Occipital lobe (tissue), 2 donors: ENCODE results near the gene RPA3. TPM values are rescaled to one million over a fixed set of nuclear protein-coding genes. Genes with fewer than 3 reads are reported as not detected.

Experiments
- DNase-seq: peaks from one replicate; lab custom pipeline; 2025; lab: John Stamatoyannopoulos, UW
- total RNA-seq: library from RNA; depleted of rRNA; stranded (reverse); fragments of >200 nt; gene quantifications from one replicate; pipeline ENCODE4 v1.2.3, GENCODE V29; 2014

Gene RPA3
- total RNA-seq, 1 donor from 2014 or later, result 12.9 TPM

DNA sequence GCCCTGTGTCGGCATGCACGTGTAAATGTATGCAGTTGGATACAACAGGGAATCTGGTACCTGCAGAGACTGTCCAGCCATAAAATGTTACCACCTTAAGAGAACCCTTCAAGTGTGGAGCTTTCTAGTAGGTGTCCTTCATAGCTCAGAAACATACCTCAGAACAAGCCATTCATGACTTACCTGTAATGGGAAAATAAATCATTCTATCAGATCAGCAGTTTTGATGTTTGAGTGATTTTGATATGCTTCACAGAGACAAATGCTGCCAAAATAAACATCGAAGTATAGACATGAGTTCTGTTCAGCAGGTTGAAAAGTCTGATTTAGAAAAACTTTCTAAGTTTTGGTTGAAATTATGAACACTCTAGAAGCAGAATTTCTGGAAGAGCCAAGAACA, 111.4 kb downstream of the RPA3 start:
- no peak for DNase-seq

- DNase-seq, result no peak
These were observed 122.2 kb downstream of the RPA3 start for GRCh38 chr7:7596176-7596575.

DNA sequence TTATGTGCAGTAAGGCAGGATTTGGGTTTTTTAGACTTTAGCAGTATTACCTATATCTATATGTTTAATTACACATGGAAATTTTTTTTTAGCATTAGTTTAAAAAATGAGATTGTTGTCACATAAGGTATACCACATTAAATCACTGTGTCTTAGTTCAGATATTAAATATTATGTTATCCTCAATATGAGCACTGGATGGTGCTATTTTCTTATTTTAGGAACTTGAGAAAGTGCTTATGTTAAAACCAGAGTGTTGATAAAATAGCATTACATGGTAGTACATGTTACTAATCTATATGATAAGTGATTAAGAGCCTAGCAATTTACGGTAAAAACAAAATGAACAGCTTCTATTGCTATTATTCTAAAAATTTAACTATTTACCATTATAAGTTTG, 123.0 kb downstream of the RPA3 start:
- DNase-seq, result no peak

Other genes starting within 250 kb of the RPA3 start
- gene COL28A1, start 182.7 kb downstream of the RPA3 start, total RNA-seq, result 0.62 TPM
- gene MIOS, start 151.7 kb downstream of the RPA3 start, total RNA-seq, result 86.4 TPM
- 10.9 TPM for gene UMAD1, start 77.9 kb downstream of the RPA3 start, total RNA-seq